Kidney (tissue), 14 donors: ENCODE measurements around the gene EGFLAM. TPM values are rescaled to one million over a fixed set of nuclear protein-coding genes. Genes with fewer than 3 reads are reported as not detected.

Experiments
- DNase-seq, 5 donors: peaks; one replicate each; pipeline ENCODE4 v3.0.0-alpha.2; 2013 to 2020
- FAIRE-seq: peaks from 2 replicates; lab custom pipeline; 2012; peaks lifted over from hg19 to GRCh38; lab: Jason Lieb, UNC
- H3K27ac ChIP-seq, 2 donors: one replicate each; pipeline ENCODE4 v1.7.0; 2013; ENCODE audit warnings: low read depth in 2 of 2, low read length in 2 of 2, inconsistent platforms in 1 of 2
- H3K27me3 ChIP-seq: one replicate; pipeline ENCODE4 v1.7.1; 2013; ENCODE audit warnings: low read length, inconsistent platforms; ENCODE audit not compliant: control insufficient read depth, insufficient read depth
- H3K36me3 ChIP-seq, 3 donors: one replicate each; pipeline versions ENCODE4 v1.7.0 to v1.7.1; 2013; ENCODE audit warnings: low read length in 3 of 3, control low read depth in 1 of 3, inconsistent platforms in 1 of 3; ENCODE audit not compliant: insufficient read depth in 3 of 3, control insufficient read depth in 2 of 3
- H3K4me1 ChIP-seq, 3 donors: one replicate each; pipeline versions ENCODE4 v1.7.0 to v1.7.1; 2013; ENCODE audit warnings: low read length in 3 of 3, inconsistent platforms in 1 of 3, low read depth in 1 of 3; ENCODE audit not compliant: control insufficient read depth in 2 of 3, insufficient read depth in 2 of 3
- H3K4me3 ChIP-seq, 3 donors: one replicate each; pipeline versions ENCODE4 v1.7.0 to v1.8.1; 2013; ENCODE audit warnings: low read length in 3 of 3, control low read depth in 1 of 3, inconsistent platforms in 1 of 3
- H3K9ac ChIP-seq, 3 donors: one replicate each; pipeline versions ENCODE4 v1.7.0 to v1.7.1; 2013; ENCODE audit warnings: low read length in 3 of 3, control low read depth in 1 of 3, inconsistent platforms in 1 of 3
- H3K9me3 ChIP-seq, 3 donors: one replicate each; pipeline versions ENCODE4 v1.7.0 to v1.7.1; 2013; ENCODE audit warnings: low read length in 3 of 3, control low read depth in 1 of 3, inconsistent platforms in 1 of 3; ENCODE audit not compliant: control insufficient read depth in 2 of 3, insufficient read depth in 1 of 3
- CTCF ChIP-seq: IDR thresholded peaks from 3 replicates; pipeline ENCODE4 v1.5.1; 2012; ENCODE audit warnings: mild to moderate bottlenecking, moderate library complexity, borderline replicate concordance; ENCODE audit not compliant: insufficient read depth; ENCODE audit errors: extremely low read depth
- intact Hi-C: fragments of 100-400 bp; cut with DNase I; formaldehyde crosslinking; loops from one replicate; pipeline ENCODE4 v1.11.1; 2022
- polyA plus RNA-seq: library from polyadenylated mRNA; stranded (reverse); fragments of 350-450 nt; fragmentation: Illumina TruSeq; extraction: RNeasy Lipid Tissue Mini Kit (QIAGEN cat#74804); gene quantifications from one replicate; pipeline ENCODE4 v1.2.3, GENCODE V29; 2014; ENCODE audit warnings: low read depth, low replicate concordance; ENCODE audit not compliant: insufficient read depth
- total RNA-seq: library from RNA; stranded (reverse); fragmentation: NEBNext Ultra II Directional; extraction: Animal tissue kit (Norgen Biotek cat#: 25700); gene quantifications from one replicate; pipeline ENCODE4 v1.2.1, GENCODE V29; 2021
- donor health status: control.
- donor health status: control.
- donor health status: control.
- donor health status: control.
- donor health status: control.
- donor health status: DM: yes; HTN: yes; CAD: no.
- donor health status: Normal renal cell carcinoma (clear cell type).

The EGFLAM gene
- total and polyA plus RNA-seq, 2 donors from 2014 or later, result 5.1 to 5.9 TPM

GRCh38 chr5:38462976-38463633 is 204.7 kb downstream of the EGFLAM start:
- Histone ChIP-seq H3K4me3 (no peak overlapping the region), H3K4me1 (peaks cover 11 to 46% (median 46%) of the 10 kb centered on the region in 3 donors), H3K9ac (no peak overlapping the region), H3K27ac (peak overlapping the region; percentile 88 to 91), H3K27me3 (no peaks in the 10 kb centered on the region), H3K36me3 (peaks cover 0 to 3% (median 0%) of the 10 kb centered on the region in 3 donors), H3K9me3 (no peaks in the 10 kb centered on the region)
- intact Hi-C loops, result no loop called here
- no peak for FAIRE-seq
- DNase-seq, result no peak
- TF ChIP-seq CTCF, result no peak

DNA sequence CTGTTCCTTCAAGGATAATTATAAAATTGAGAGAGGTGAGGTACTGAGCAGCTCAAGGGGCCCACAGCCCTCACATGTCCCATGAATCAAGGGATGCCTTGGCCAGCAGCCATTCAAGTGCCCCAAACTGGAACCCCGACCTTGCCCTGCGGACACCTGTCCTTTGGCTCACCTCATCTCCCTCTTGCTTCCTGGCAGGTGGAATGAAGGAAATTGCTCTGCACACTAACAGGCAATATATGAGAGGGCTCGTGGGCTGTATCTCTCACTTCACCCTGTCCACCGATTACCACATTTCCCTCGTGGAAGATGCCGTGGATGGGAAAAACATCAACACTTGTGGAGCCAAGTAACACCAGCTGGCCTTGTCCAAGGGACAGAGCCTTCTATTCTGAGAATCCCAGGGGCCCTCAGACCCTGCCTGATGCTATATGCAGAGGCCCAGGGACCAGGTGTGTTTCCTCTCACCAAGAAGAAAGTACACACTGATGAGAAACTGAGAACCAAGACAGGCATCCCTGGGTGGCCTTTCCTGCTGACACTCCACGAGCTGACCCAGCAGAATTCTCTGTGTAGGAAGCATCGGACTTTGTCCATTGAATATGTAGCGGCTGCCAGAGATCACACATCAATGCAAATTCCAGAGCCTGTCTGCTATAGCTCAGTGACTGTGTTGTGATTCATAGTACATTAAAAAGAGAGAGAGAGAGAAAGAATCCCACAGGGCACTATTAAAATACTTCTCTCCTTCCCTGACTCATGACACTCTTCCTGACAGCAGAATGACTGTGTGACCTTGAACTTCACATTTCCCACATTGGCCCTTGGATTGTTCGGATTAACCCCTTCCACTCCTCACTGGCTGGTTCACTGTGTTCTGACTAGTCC is 205.5 kb downstream of the EGFLAM start:
- no peaks in the 10 kb centered on the region for H3K9me3 ChIP-seq
- intact Hi-C loops, result no loop called here
- H3K4me3 ChIP-seq, result no peak overlapping the region
- no peak overlapping the region for H3K9ac ChIP-seq
- H3K27ac ChIP-seq, result peak overlapping the region; percentile 88 to 91
- TF ChIP-seq CTCF, result no peak
- peaks cover 16 to 53% (median 51%) of the 10 kb centered on the region in 3 donors for H3K4me1 ChIP-seq
- FAIRE-seq (peak; percentile 23), DNase-seq (peak in 4 of 5 donors; percentile 77 to 93 (median 83))
- no peaks in the 10 kb centered on the region for H3K36me3 ChIP-seq
- no peaks in the 10 kb centered on the region for H3K27me3 ChIP-seq

- TF ChIP-seq CTCF, result no peak
- peak in 1 of 5 donors; percentile 40 for DNase-seq
- intact Hi-C loops, result no loop called here
- no peak for FAIRE-seq
- Histone ChIP-seq H3K27ac (peak overlapping the region; percentile 82 to 91), H3K27me3 (no peaks in the 10 kb centered on the region), H3K9me3 (no peaks in the 10 kb centered on the region), H3K4me3 (no peak overlapping the region), H3K4me1 (peaks cover 16 to 53% (median 51%) of the 10 kb centered on the region in 3 donors), H3K36me3 (no peaks in the 10 kb centered on the region), H3K9ac (no peak overlapping the region)
Observed at GRCh38 chr5:38465061-38465460, 206.7 kb downstream of the EGFLAM start.
